22Rv1 (cell line): ENCODE results near the gene SLAMF1.

Source experiments
- ZFX ChIP-seq: fragments of 450-650 bp; IDR thresholded peaks from 2 replicates; pipeline ENCODE4 v1.6.1; 2017; ENCODE audit warnings: antibody characterized with exemption, borderline replicate concordance
- TF ChIP-seq, protein P1 (sequence below): fragments of 450-650 bp; IDR thresholded peaks from 2 replicates; pipeline ENCODE4 v1.5.1; 2017; ENCODE audit warnings: mild to moderate bottlenecking

DNA sequence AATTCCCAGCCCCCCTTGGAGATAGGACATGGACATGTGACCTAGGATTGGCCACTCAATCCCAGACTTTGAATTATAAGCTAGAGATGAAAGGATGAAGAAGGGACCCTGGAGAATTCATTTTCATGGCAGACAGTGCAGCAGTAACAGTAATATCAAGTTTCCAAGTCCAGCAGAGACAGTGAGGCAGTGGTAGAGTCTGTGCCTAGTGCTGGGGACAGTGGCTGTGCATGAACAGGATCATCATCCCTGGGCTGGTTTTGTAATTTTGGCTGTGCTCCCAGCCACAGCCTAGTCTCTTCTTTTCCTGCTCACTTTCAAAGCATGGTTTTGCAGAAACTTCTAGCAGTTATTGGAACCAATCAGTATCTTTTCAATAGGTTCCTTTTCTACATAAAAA lies 37.9 kb downstream of the SLAMF1 start:
- TF ChIP-seq, protein P1, sequence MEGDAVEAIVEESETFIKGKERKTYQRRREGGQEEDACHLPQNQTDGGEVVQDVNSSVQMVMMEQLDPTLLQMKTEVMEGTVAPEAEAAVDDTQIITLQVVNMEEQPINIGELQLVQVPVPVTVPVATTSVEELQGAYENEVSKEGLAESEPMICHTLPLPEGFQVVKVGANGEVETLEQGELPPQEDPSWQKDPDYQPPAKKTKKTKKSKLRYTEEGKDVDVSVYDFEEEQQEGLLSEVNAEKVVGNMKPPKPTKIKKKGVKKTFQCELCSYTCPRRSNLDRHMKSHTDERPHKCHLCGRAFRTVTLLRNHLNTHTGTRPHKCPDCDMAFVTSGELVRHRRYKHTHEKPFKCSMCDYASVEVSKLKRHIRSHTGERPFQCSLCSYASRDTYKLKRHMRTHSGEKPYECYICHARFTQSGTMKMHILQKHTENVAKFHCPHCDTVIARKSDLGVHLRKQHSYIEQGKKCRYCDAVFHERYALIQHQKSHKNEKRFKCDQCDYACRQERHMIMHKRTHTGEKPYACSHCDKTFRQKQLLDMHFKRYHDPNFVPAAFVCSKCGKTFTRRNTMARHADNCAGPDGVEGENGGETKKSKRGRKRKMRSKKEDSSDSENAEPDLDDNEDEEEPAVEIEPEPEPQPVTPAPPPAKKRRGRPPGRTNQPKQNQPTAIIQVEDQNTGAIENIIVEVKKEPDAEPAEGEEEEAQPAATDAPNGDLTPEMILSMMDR = no peak
- TF ChIP-seq ZFX = no peak
